Liver (tissue), 9 donors: ENCODE data around the gene SOX21. TPM values are rescaled to one million over a fixed set of nuclear protein-coding genes. Genes with fewer than 3 reads are reported as not detected.

Experiments
- DNase-seq: peaks from one replicate; pipeline ENCODE4 v3.0.0-alpha.2; 2017; ENCODE audit warnings: low spot score
- H3K27ac ChIP-seq, 2 donors: one replicate each; pipeline ENCODE4 v1.7.0; 2013; ENCODE audit warnings: inconsistent platforms in 2 of 2, low read length in 2 of 2, control low read depth in 1 of 2, low read depth in 1 of 2, mild to moderate bottlenecking in 1 of 2
- H3K27me3 ChIP-seq, 4 donors: one replicate each; pipeline versions ENCODE4 v1.6.1 to v1.7.0; 2013; ENCODE audit warnings: low read length in 3 of 4, inconsistent platforms in 1 of 4, mild to moderate bottlenecking in 1 of 4, moderate library complexity in 1 of 4; ENCODE audit not compliant: control insufficient read depth in 4 of 4, insufficient read depth in 4 of 4
- H3K36me3 ChIP-seq, 4 donors: one replicate each; pipeline versions ENCODE4 v1.6.1 to v1.7.0; 2013; ENCODE audit warnings: low read length in 3 of 4, mild to moderate bottlenecking in 3 of 4, low read depth in 1 of 4, moderate library complexity in 1 of 4; ENCODE audit not compliant: control insufficient read depth in 4 of 4, insufficient read depth in 3 of 4
- H3K4me1 ChIP-seq, 4 donors: one replicate each; pipeline versions ENCODE4 v1.6.1 to v1.7.0; 2013; ENCODE audit warnings: low read length in 3 of 4, mild to moderate bottlenecking in 3 of 4, moderate library complexity in 1 of 4; ENCODE audit not compliant: control insufficient read depth in 4 of 4, insufficient read depth in 4 of 4
- H3K4me3 ChIP-seq, 3 donors: one replicate each; pipeline versions ENCODE4 v1.6.1 to v1.7.0; 2013; ENCODE audit warnings: low read length in 3 of 3, control low read depth in 1 of 3, low read depth in 1 of 3, mild to moderate bottlenecking in 1 of 3
- H3K9ac ChIP-seq, 2 donors: one replicate each; pipeline ENCODE4 v1.7.0; 2013; ENCODE audit warnings: low read length in 2 of 2, mild to moderate bottlenecking in 2 of 2, moderate library complexity in 2 of 2, control low read depth in 1 of 2, low read depth in 1 of 2
- H3K9me3 ChIP-seq, 4 donors: one replicate each; pipeline versions ENCODE4 v1.6.1 to v1.7.0; 2013; ENCODE audit warnings: low read length in 3 of 4; ENCODE audit not compliant: control insufficient read depth in 4 of 4
- ATF3 ChIP-seq: IDR thresholded peaks from 2 replicates; pipeline ENCODE4 v1.6.1; 2016; ENCODE audit warnings: antibody characterized with exemption
- CTCF ChIP-seq: fragments of 150-350 bp; IDR thresholded peaks from 2 replicates; pipeline ENCODE4 v1.5.1; 2017; ENCODE audit warnings: improper control_type of control experiment, low read depth, low read length; ENCODE audit not compliant: missing input control
- EGR1 ChIP-seq, 2 donors: IDR thresholded peaks; 2 replicates each; pipeline ENCODE4 v1.6.1; 2016 to 2018; ENCODE audit warnings: antibody characterized with exemption in 2 of 2, low read depth in 2 of 2
- FOXA1 ChIP-seq: IDR thresholded peaks from 2 replicates; pipeline ENCODE4 v1.6.1; 2016; ENCODE audit warnings: antibody characterized with exemption
- FOXA2 ChIP-seq: IDR thresholded peaks from 2 replicates; pipeline ENCODE4 v1.6.1; 2016; ENCODE audit warnings: antibody characterized with exemption
- GABPA ChIP-seq, 2 donors: IDR thresholded peaks in 1 of 2; conservative IDR thresholded peaks in 1 of 2; 2 replicates each; pipeline ENCODE4 v1.6.1; 2016; ENCODE audit warnings: antibody characterized with exemption in 2 of 2, mild to moderate bottlenecking in 1 of 2, moderate library complexity in 1 of 2
- HNF4A ChIP-seq, 2 donors: conservative IDR thresholded peaks; 2 replicates each; pipeline ENCODE4 v1.6.1; 2016; ENCODE audit warnings: antibody characterized with exemption in 2 of 2, mild to moderate bottlenecking in 2 of 2
- HNF4G ChIP-seq: IDR thresholded peaks from 2 replicates; pipeline ENCODE4 v1.6.1; 2016; ENCODE audit warnings: antibody characterized with exemption
- JUND ChIP-seq, 2 donors: IDR thresholded peaks; 2 replicates each; pipeline ENCODE4 v1.6.1; 2016; ENCODE audit warnings: antibody characterized with exemption in 2 of 2
- NR2F2 ChIP-seq: IDR thresholded peaks from 2 replicates; pipeline ENCODE4 v1.6.1; 2016; ENCODE audit warnings: antibody characterized with exemption
- RAD21 ChIP-seq, 2 donors: IDR thresholded peaks; 2 replicates each; pipeline ENCODE4 v1.6.1; 2016; ENCODE audit warnings: antibody characterized with exemption in 2 of 2, mild to moderate bottlenecking in 2 of 2
- REST ChIP-seq: IDR thresholded peaks from 2 replicates; pipeline ENCODE4 v1.6.1; 2016; ENCODE audit warnings: antibody characterized with exemption, mild to moderate bottlenecking
- RXRA ChIP-seq, 2 donors: IDR thresholded peaks; 2 replicates each; pipeline ENCODE4 v1.6.1; 2017 to 2018; ENCODE audit warnings: antibody characterized with exemption in 2 of 2, mild to moderate bottlenecking in 1 of 2
- SP1 ChIP-seq: IDR thresholded peaks from 2 replicates; pipeline ENCODE4 v1.6.1; 2018; ENCODE audit warnings: antibody characterized with exemption, mild to moderate bottlenecking
- TAF1 ChIP-seq: conservative IDR thresholded peaks from 2 replicates; pipeline ENCODE4 v1.6.1; 2016; ENCODE audit warnings: antibody characterized with exemption, mild to moderate bottlenecking
- YY1 ChIP-seq: IDR thresholded peaks from 2 replicates; pipeline ENCODE4 v1.6.1; 2016; ENCODE audit warnings: antibody characterized with exemption, mild to moderate bottlenecking
- ZBTB33 ChIP-seq: IDR thresholded peaks from 2 replicates; pipeline ENCODE4 v1.6.1; 2016; ENCODE audit warnings: antibody characterized with exemption
- WGBS: extraction: QIAGEN DNeasy Blood & Tissue Kit; methylation state at CpG from one replicate; pipeline ENCODE4 v1.1.7; 2013; 5-methylcytosine and 5-hydroxymethylcytosine counted together
- polyA plus RNA-seq, 2 donors: library from polyadenylated mRNA; stranded (reverse) in 1 of 2; unstranded in 1 of 2; fragments of 200-250 nt in 1 of 2; fragments of >200 nt in 1 of 2; fragmentation: Nextera tagmentation in 1 of 2; extraction: Ambion mirVana in 1 of 2; gene quantifications; one replicate each; pipeline versions ENCODE4 v1.2.1 to v1.2.3, GENCODE V29; 2013 to 2015
- total RNA-seq, 2 donors: library from RNA; depleted of rRNA; stranded (reverse); fragments of >200 nt; gene quantifications; one replicate each; pipeline ENCODE4 v1.2.3, GENCODE V29; 2014
- TF ChIP-seq, protein P1 (sequence below): IDR thresholded peaks from 2 replicates; pipeline ENCODE4 v1.6.1; 2016; ENCODE audit warnings: antibody characterized with exemption
- donor health status: healthy.
- donor health status: healthy.
- donor health status: healthy.
- donor health status: healthy.
- donor health status: healthy.

Gene SOX21
- total and polyA plus RNA-seq, 4 donors = not detected

GRCh38 chr13:94700051-94700535 lies 12.3 kb downstream of the SOX21 start:
- TF ChIP-seq YY1 (no peak), FOXA2 (no peak), RAD21 (IDR thresholded peaks at IDR 0.05) (no peak), TAF1 (no peak), JUND (IDR thresholded peaks at IDR 0.05) (no peak), ATF3 (no peak), RXRA (IDR thresholded peaks at IDR 0.05) (no peak), CTCF (no peak), REST (no peak), ZBTB33 (no peak), FOXA1 (no peak), NR2F2 (no peak), HNF4A (conservative IDR thresholded peaks at IDR 0.05) (no peak)
- DNase-seq = no peak
- Histone ChIP-seq H3K9ac (no peak overlapping the region), H3K36me3 (no peaks in the 10 kb centered on the region), H3K27me3 (peaks cover 10 to 22% (median 15%) of the 10 kb centered on the region in 4 donors), H3K27ac (no peak overlapping the region), H3K9me3 (no peaks in the 10 kb centered on the region), H3K4me3 (no peak overlapping the region), H3K4me1 (peaks cover 0 to 6% (median 0%) of the 10 kb centered on the region in 4 donors)
- WGBS = 33% methylated on average over 3 of the region's 3 CpGs

DNA sequence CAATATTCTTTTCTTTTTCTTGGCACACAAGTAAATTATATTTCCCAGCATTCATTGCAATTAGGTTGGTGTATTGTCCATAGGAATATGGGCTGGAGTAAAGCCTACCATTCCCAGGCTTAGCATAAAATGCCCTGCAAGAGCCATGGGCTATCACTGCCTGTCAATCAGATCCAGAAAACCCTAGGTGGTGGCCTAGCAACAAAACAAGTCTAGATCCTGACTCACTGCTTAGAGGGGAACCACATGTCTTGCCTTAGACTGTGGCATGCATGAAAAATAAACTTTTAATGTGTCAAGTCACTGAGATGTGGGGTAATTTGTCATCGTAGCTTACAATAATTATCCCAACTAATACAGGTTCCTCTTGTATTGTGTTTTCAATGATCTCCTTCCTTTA lies 16.2 kb downstream of the SOX21 start:
- TF ChIP-seq GABPA (IDR thresholded peaks at IDR 0.05 in 1 of 2, conservative IDR thresholded peaks at IDR 0.05 in 1 of 2) = no peak
- TF ChIP-seq, protein P1, sequence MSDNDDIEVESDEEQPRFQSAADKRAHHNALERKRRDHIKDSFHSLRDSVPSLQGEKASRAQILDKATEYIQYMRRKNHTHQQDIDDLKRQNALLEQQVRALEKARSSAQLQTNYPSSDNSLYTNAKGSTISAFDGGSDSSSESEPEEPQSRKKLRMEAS = no peak
- TF ChIP-seq NR2F2 = no peak
- TF ChIP-seq YY1 = no peak
- no peak for TF ChIP-seq FOXA2
- no peak for TF ChIP-seq HNF4G
- TF ChIP-seq JUND (IDR thresholded peaks at IDR 0.05) = no peak
- no peak for TF ChIP-seq ZBTB33
- TF ChIP-seq RAD21 (IDR thresholded peaks at IDR 0.05) = no peak
- TF ChIP-seq SP1 = no peak
- no peak for TF ChIP-seq RXRA (IDR thresholded peaks at IDR 0.05)
- TF ChIP-seq FOXA1 = no peak
- TF ChIP-seq ATF3 = no peak
- TF ChIP-seq HNF4A (conservative IDR thresholded peaks at IDR 0.05) = no peak
- no peak for TF ChIP-seq EGR1 (IDR thresholded peaks at IDR 0.05; ENCODE audit: low read depth in 2 of 2)
- TF ChIP-seq TAF1 = no peak
- no peak for TF ChIP-seq CTCF
- 85% methylated on average over 1 of the region's 1 CpG for WGBS
- H3K27me3 ChIP-seq = peaks cover 0 to 14% (median 6%) of the 10 kb centered on the region in 4 donors
- H3K9ac ChIP-seq = no peak overlapping the region
- no peak overlapping the region for H3K4me3 ChIP-seq
- H3K4me1 ChIP-seq = no peaks in the 10 kb centered on the region
- DNase-seq = no peak
- no peak overlapping the region for H3K27ac ChIP-seq
- no peaks in the 10 kb centered on the region for H3K9me3 ChIP-seq
- H3K36me3 ChIP-seq = no peaks in the 10 kb centered on the region
